Left lobe of liver (tissue), 1 donor: ENCODE measurements around the gene LGALS16. TPM values are rescaled to one million over a fixed set of nuclear protein-coding genes. Genes with fewer than 3 reads are reported as not detected.

Source experiments
- total RNA-seq: library from RNA; stranded (reverse); gene quantifications from one replicate; pipeline ENCODE4 v1.2.1, GENCODE V29; 2021
- donor health status: DM: no; HTN: yes; CAD: no.

The LGALS16 gene
- total RNA-seq, 1 donor from 2014 or later: not detected

Other genes starting within 250 kb of the LGALS16 start
- 44.0 TPM for gene ZFP36, start 249.1 kb upstream of the LGALS16 start, total RNA-seq
- 3.8 TPM for gene PLEKHG2, start 243.2 kb upstream of the LGALS16 start, total RNA-seq
- gene RPS16, start 220.0 kb upstream of the LGALS16 start, total RNA-seq: 668 TPM
- gene SUPT5H, start 210.3 kb upstream of the LGALS16 start, total RNA-seq: 57.0 TPM
- gene TIMM50, start 175.1 kb upstream of the LGALS16 start, total RNA-seq: 31.7 TPM
- not detected for gene DLL3, start 157.0 kb upstream of the LGALS16 start, total RNA-seq
- gene SELENOV, start 140.8 kb upstream of the LGALS16 start, total RNA-seq: not detected
- 0.43 TPM for gene EID2B, start 123.1 kb upstream of the LGALS16 start, total RNA-seq
- 6.6 TPM for gene EID2, start 115.8 kb upstream of the LGALS16 start, total RNA-seq
- not detected for gene LGALS13, start 53.4 kb upstream of the LGALS16 start, total RNA-seq
- gene LGALS14, start 48.6 kb downstream of the LGALS16 start, total RNA-seq: not detected
- not detected for gene CLC, start 82.1 kb downstream of the LGALS16 start, total RNA-seq
- gene LEUTX, start 122.9 kb downstream of the LGALS16 start, total RNA-seq: not detected
- gene DYRK1B, start 178.2 kb downstream of the LGALS16 start, total RNA-seq: 5.5 TPM
- gene FBL, start 190.5 kb downstream of the LGALS16 start, total RNA-seq: 43.0 TPM